B cell (primary cell): ENCODE results near the gene ELK4. TPM values are rescaled to one million over a fixed set of nuclear protein-coding genes. Genes with fewer than 3 reads are reported as not detected.
A peak's percentile ranks its signal among the peaks of the same experiment; 100 is the strongest.

Experiments used
- ATAC-seq: fragments of 200-7000 bp; cut with Tn5 transposase; one replicate; pipeline ENCODE4 v1.10.0; 2021; ENCODE audit warnings: low read depth, mild to moderate bottlenecking, moderate number of reproducible peaks, moderate library complexity
- CTCF ChIA-PET: fragments of 350-600 bp; sonication (Branson Sonifier 250); formaldehyde crosslinking; loops from one replicate; lab custom pipeline; 2021; ENCODE audit warnings: antibody characterized with exemption, inconsistent platforms; lab: Charles Lee
- POLR2A ChIA-PET: fragments of 350-600 bp; sonication (Branson Sonifier 250); formaldehyde crosslinking; loops from one replicate; lab custom pipeline; 2021; ENCODE audit warnings: antibody characterized with exemption; lab: Charles Lee
- DNase-seq: peaks from one replicate; pipeline ENCODE4 v3.0.0; 2013
- H2AFZ ChIP-seq: 2 replicates; pipeline ENCODE4 v1.6.1; 2012; ENCODE audit warnings: mild to moderate bottlenecking, low read depth, low read length; ENCODE audit not compliant: insufficient read depth, poor library complexity, severe bottlenecking
- H3K27ac ChIP-seq, 2 donors: 1 replicate in 1 of 2; 2 replicates in 1 of 2; pipeline ENCODE4 v1.5.1; 2012 to 2013; ENCODE audit warnings: low read length in 2 of 2, mild to moderate bottlenecking in 2 of 2, moderate library complexity in 1 of 2
- H3K27me3 ChIP-seq, 4 experiments: fragments of 200-600 bp in 1 of 4; sonication (generic) in 1 of 4; replicated peaks in 1 of 4; 1 replicate in 2 of 4; 2 replicates in 2 of 4; pipeline versions ENCODE4 v1.6.1 to v1.7.0; 2013 to 2016; ENCODE audit warnings: low read length in 3 of 4, mild to moderate bottlenecking in 2 of 4, mixed read lengths in 1 of 4, moderate library complexity in 1 of 4; ENCODE audit not compliant: insufficient read depth in 4 of 4, control insufficient read depth in 3 of 4; ENCODE audit errors: control extremely low read depth in 1 of 4
- H3K36me3 ChIP-seq, 2 experiments: replicated peaks in 1 of 2; 1 replicate in 1 of 2; 2 replicates in 1 of 2; pipeline versions ENCODE4 v1.6.1 to v1.7.1; 2013; ENCODE audit warnings: low read length in 1 of 2; ENCODE audit not compliant: insufficient read depth in 2 of 2, control insufficient read depth in 1 of 2; ENCODE audit errors: control extremely low read depth in 1 of 2, extremely low read depth in 1 of 2
- H3K4me1 ChIP-seq, 2 donors: fragments of 200-600 bp in 1 of 2; sonication (generic) in 1 of 2; 1 replicate in 1 of 2; 2 replicates in 1 of 2; pipeline versions ENCODE4 v1.5.1 to v1.6.1; 2013 to 2017; ENCODE audit warnings: low read length in 2 of 2; ENCODE audit not compliant: control insufficient read depth in 2 of 2, insufficient read depth in 2 of 2
- H3K4me2 ChIP-seq: replicated peaks from 2 replicates; pipeline ENCODE3; 2012; ENCODE audit warnings: mild to moderate bottlenecking, low read depth, low read length; ENCODE audit not compliant: poor library complexity, severe bottlenecking
- H3K4me3 ChIP-seq, 5 experiments: fragments of 200-600 bp in 1 of 5; sonication (generic) in 1 of 5; 1 replicate in 3 of 5; 2 replicates in 2 of 5; pipeline versions ENCODE4 v1.5.1 to v1.7.0; 2011 to 2016; ENCODE audit warnings: low read length in 4 of 5, mild to moderate bottlenecking in 4 of 5, low read depth in 2 of 5, control low read depth in 1 of 5, moderate library complexity in 1 of 5; ENCODE audit not compliant: insufficient read depth in 1 of 5; ENCODE audit errors: control extremely low read depth in 1 of 5, extremely low read depth in 1 of 5
- H3K79me2 ChIP-seq: fragments of 200-600 bp; sonication (generic); one replicate; pipeline ENCODE4 v1.6.0; 2016; ENCODE audit warnings: low read length; ENCODE audit not compliant: control insufficient read depth, insufficient read depth
- H3K9ac ChIP-seq: fragments of 200-600 bp; sonication (generic); 2 replicates; pipeline ENCODE4 v1.6.1; 2017; ENCODE audit warnings: mild to moderate bottlenecking, low read length, moderate library complexity
- H3K9me3 ChIP-seq, 3 donors: one replicate each; pipeline versions ENCODE4 v1.6.1 to v1.7.1; 2013; ENCODE audit warnings: low read length in 2 of 3; ENCODE audit not compliant: control insufficient read depth in 2 of 3, insufficient read depth in 1 of 3; ENCODE audit errors: control extremely low read depth in 1 of 3
- H4K20me1 ChIP-seq: 2 replicates; pipeline ENCODE4 v1.6.0; 2012; ENCODE audit warnings: mild to moderate bottlenecking, low read length; ENCODE audit not compliant: insufficient read depth, control insufficient read depth, poor library complexity, severe bottlenecking
- H3K27ac Mint-ChIP-seq: one replicate; pipeline ENCODE4 v1.8.0; 2021; ENCODE audit warnings: mixed read lengths
- H3K27me3 Mint-ChIP-seq: one replicate; pipeline ENCODE4 v1.8.0; 2021; ENCODE audit warnings: mixed read lengths
- H3K4me1 Mint-ChIP-seq: one replicate; pipeline ENCODE4 v1.8.0; 2021; ENCODE audit warnings: mixed read lengths
- H3K4me3 Mint-ChIP-seq: one replicate; pipeline ENCODE4 v1.8.0; 2021; ENCODE audit warnings: mixed read lengths
- H3K9me3 Mint-ChIP-seq: one replicate; pipeline ENCODE4 v1.8.0; 2022; ENCODE audit warnings: mixed read lengths; ENCODE audit not compliant: insufficient read depth
- EZH2 ChIP-seq: IDR thresholded peaks from 2 replicates; pipeline ENCODE4 v1.6.1; 2012; ENCODE audit warnings: borderline replicate concordance, low read depth, mild to moderate bottlenecking, moderate library complexity, low read length; ENCODE audit not compliant: insufficient read depth, poor library complexity, severe bottlenecking
- WGBS: methylation state at CpG from one replicate; pipeline ENCODE4 v1.1.5; 2013; ENCODE audit warnings: missing lambda C conversion rate; ENCODE audit not compliant: insufficient coverage; 5-methylcytosine and 5-hydroxymethylcytosine counted together
- intact Hi-C: fragments of 100-400 bp; cut with micrococcal nuclease; formaldehyde crosslinking; loops from one replicate; pipeline ENCODE4 v1.10.0; 2022
- polyA plus RNA-seq: library from polyadenylated mRNA; depleted of rRNA; stranded (reverse); fragments of >200 nt; gene quantifications from 2 replicates; pipeline ENCODE4 v1.2.3, GENCODE V29; 2012
- total RNA-seq, 2 donors: library from RNA; stranded (reverse); fragments of 120-200 nt in 1 of 2; gene quantifications; 1 replicate in 1 of 2; 2 replicates in 1 of 2; pipeline versions ENCODE4 v1.2.3 to v1.2.4, GENCODE V29; 2013 to 2022
- TF ChIP-seq, protein P1 (sequence below): fragments of 200-600 bp; IDR thresholded peaks from one replicate; pipeline ENCODE4 v1.8.0; 2022; ENCODE audit warnings: antibody characterized with exemption, mild to moderate bottlenecking

ELK4 gene
- total and polyA plus RNA-seq, 2 donors (not counting 1 experiment from before 2014, with no cell fraction given): 11.0 to 151 TPM

DNA sequence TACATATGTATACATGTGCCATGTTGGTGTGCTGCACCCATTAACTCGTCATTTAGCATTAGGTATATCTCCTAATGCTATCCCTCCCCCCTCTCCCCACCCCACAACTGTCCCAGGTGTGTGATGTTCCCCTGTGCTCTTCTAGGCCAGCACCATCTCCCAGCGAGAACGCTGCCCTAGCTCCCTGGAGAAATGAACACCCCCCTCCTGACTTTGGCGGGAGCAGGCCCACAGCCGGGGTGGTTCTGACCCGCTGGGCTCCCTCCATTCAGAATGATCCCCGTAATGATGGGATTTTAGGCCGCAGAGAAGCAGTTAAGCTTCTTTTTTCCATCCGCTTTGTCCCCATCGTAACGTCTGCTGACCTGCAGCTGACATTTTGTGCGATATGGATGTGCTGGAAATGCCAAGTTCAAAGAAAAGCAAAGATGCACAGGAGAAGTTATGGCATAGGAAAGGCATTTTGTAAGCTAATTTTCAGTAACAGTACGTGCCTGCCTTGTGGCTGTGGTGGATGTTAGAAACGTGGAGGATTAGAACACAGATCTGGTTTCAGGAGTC lies 39.3 kb downstream of the ELK4 start:
- H3K79me2 ChIP-seq: peaks cover 10% of the 10 kb centered on the region
- Mint-ChIP-seq H3K4me1 (peaks cover 52% of the 10 kb centered on the region), H3K9me3 (no peaks in the 10 kb centered on the region), H3K4me3 (peak overlapping the region; percentile 75), H3K27ac (peak overlapping the region; percentile 75), H3K27me3 (no peaks in the 10 kb centered on the region)
- H3K36me3 ChIP-seq: peaks cover under 1 to 2% of the 10 kb centered on the region in 2 experiments
- intact Hi-C loops: loop anchor here (1.0 to 2.0 kb wide), 4 partner anchors 40 to 119 kb away; partner anchors contain the start of gene ELK4
- peak overlapping the region in 4 of 5 experiments; percentile 37 to 62 (median 54) for H3K4me3 ChIP-seq
- peak overlapping the region; percentile 65 to 72 for H3K27ac ChIP-seq
- DNase-seq (no peak), ATAC-seq (no peak)
- H3K4me1 ChIP-seq: peaks cover 47 to 56% of the 10 kb centered on the region in 2 donors
- H3K27me3 ChIP-seq: no peaks in the 10 kb centered on the region
- no peaks in the 10 kb centered on the region for H4K20me1 ChIP-seq
- H3K4me2 ChIP-seq: peak overlapping the region; percentile 92
- peak overlapping the region; percentile 94 for H2AFZ ChIP-seq
- TF ChIP-seq, protein P1, sequence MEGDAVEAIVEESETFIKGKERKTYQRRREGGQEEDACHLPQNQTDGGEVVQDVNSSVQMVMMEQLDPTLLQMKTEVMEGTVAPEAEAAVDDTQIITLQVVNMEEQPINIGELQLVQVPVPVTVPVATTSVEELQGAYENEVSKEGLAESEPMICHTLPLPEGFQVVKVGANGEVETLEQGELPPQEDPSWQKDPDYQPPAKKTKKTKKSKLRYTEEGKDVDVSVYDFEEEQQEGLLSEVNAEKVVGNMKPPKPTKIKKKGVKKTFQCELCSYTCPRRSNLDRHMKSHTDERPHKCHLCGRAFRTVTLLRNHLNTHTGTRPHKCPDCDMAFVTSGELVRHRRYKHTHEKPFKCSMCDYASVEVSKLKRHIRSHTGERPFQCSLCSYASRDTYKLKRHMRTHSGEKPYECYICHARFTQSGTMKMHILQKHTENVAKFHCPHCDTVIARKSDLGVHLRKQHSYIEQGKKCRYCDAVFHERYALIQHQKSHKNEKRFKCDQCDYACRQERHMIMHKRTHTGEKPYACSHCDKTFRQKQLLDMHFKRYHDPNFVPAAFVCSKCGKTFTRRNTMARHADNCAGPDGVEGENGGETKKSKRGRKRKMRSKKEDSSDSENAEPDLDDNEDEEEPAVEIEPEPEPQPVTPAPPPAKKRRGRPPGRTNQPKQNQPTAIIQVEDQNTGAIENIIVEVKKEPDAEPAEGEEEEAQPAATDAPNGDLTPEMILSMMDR: no peak
- no peak for TF ChIP-seq EZH2
- H3K9ac ChIP-seq: no peak overlapping the region
- 78% methylated on average over 12 of the region's 14 CpGs for WGBS
- CTCF ChIA-PET: interaction anchor here (0.6 to 15.5 kb wide), 32 partner anchors 9 to 385 kb away, joined by 3 to 658 read pairs (median 4); partner anchors contain the start of gene ELK4
- H3K9me3 ChIP-seq: no peaks in the 10 kb centered on the region
- POLR2A ChIA-PET: interaction anchor here (1.2 to 7.8 kb wide), 3 partner anchors 36 to 65 kb away, joined by 6 to 65 read pairs (median 6); partner anchors contain the start of gene ELK4
